Panc1 (cell line): ENCODE measurements around the gene IL17C. TPM values are rescaled to one million over a fixed set of nuclear protein-coding genes. Genes with fewer than 3 reads are reported as not detected.
A peak's percentile ranks its signal among the peaks of the same experiment; 100 is the strongest.

Experiments
- ATAC-seq: fragments of 200-7000 bp; cut with Tn5 transposase; 2 replicates; pipeline ENCODE4 v1.9.1; 2020; ENCODE audit warnings: mild to moderate bottlenecking, moderate library complexity
- BruUV-seq: library from RNA; stranded (reverse); fragments of 400-500 nt; replicated peaks from 2 replicates; lab custom pipeline; 2021; lab: Mats Ljungman, UMichigan
- CTCF ChIA-PET: fragments of 300-600 bp; sonication (Branson Sonifier 250); formaldehyde crosslinking; loops from one replicate; lab custom pipeline; 2022; ENCODE audit warnings: antibody characterized with exemption; lab: Charles Lee
- POLR2A ChIA-PET: fragments of 300-600 bp; sonication (Branson Sonifier 250); formaldehyde crosslinking; loops from one replicate; lab custom pipeline; 2022; ENCODE audit warnings: antibody characterized with exemption; lab: Charles Lee
- DNase-seq: peaks from one replicate; pipeline ENCODE4 v3.0.0-alpha.2; 2010; ENCODE audit warnings: low read depth, low spot score
- H3K27ac ChIP-seq: 2 replicates; pipeline ENCODE4 v1.5.1; 2011; ENCODE audit warnings: mild to moderate bottlenecking, low read length, inconsistent platforms
- H3K27me3 ChIP-seq: fragments of 200-500 bp; sonication (Bioruptor generic); 2 replicates; pipeline ENCODE4 v1.6.0; 2014; ENCODE audit warnings: low read length, inconsistent platforms; ENCODE audit not compliant: control insufficient read depth, insufficient read depth
- H3K36me3 ChIP-seq: fragments of 200-500 bp; sonication (Bioruptor generic); 2 replicates; pipeline ENCODE4 v1.5.1; 2014; ENCODE audit warnings: inconsistent platforms, mild to moderate bottlenecking, low read length, moderate library complexity; ENCODE audit not compliant: control insufficient read depth, insufficient read depth
- H3K4me1 ChIP-seq: 2 replicates; pipeline ENCODE4 v1.5.1; 2011; ENCODE audit warnings: inconsistent platforms, mild to moderate bottlenecking, low read length, moderate library complexity; ENCODE audit not compliant: control insufficient read depth, insufficient read depth
- H3K4me3 ChIP-seq, 2 experiments: 2 replicates each; pipeline ENCODE4 v1.5.1; 2011 to 2012; ENCODE audit warnings: low read depth in 2 of 2, low read length in 2 of 2, mild to moderate bottlenecking in 2 of 2, inconsistent platforms in 1 of 2, moderate library complexity in 1 of 2
- H3K9me3 ChIP-seq: fragments of 200-500 bp; sonication (Bioruptor generic); 2 replicates; pipeline ENCODE4 v1.5.1; 2014; ENCODE audit warnings: low read depth, mild to moderate bottlenecking, inconsistent platforms, low read length, moderate library complexity; ENCODE audit not compliant: control insufficient read depth, insufficient read depth
- CTCF ChIP-seq: fragments of 450-650 bp; IDR thresholded peaks from 2 replicates; pipeline ENCODE4 v1.5.1; 2017; ENCODE audit warnings: mild to moderate bottlenecking
- POLR2AphosphoS5 ChIP-seq: IDR thresholded peaks from 2 replicates; pipeline ENCODE4 v1.6.1; 2012; ENCODE audit warnings: mild to moderate bottlenecking, low read depth, low read length, moderate library complexity
- REST ChIP-seq, 2 experiments: IDR thresholded peaks; 2 replicates each; pipeline ENCODE4 v1.6.1; 2011 to 2012; ENCODE audit warnings: low read depth in 2 of 2, control low read depth in 1 of 2, low read length in 1 of 2, mild to moderate bottlenecking in 1 of 2, moderate library complexity in 1 of 2; ENCODE audit not compliant: insufficient read depth in 1 of 2
- SIN3A ChIP-seq: IDR thresholded peaks from 2 replicates; pipeline ENCODE4 v1.6.1; 2012; ENCODE audit warnings: low read depth, mild to moderate bottlenecking, low read length, moderate library complexity, borderline replicate concordance; ENCODE audit not compliant: insufficient read depth
- TCF7L2 ChIP-seq: IDR thresholded peaks from 2 replicates; pipeline ENCODE4 v1.6.1; 2011; ENCODE audit warnings: mild to moderate bottlenecking, low read depth, low read length, inconsistent platforms
- in situ Hi-C: cut with HindIII; loops from 2 replicates; pipeline ENCODE4 v1.10.0; 2016; ENCODE audit warnings: low sequenced_read_pairs, low pct_unique_long_range_greater_than_20kb
- intact Hi-C: fragments of 100-400 bp; cut with micrococcal nuclease; formaldehyde crosslinking; loops from one replicate; pipeline ENCODE4 v1.10.0; 2022; ENCODE audit not compliant: unreplicated experiment
- total RNA-seq: library from RNA; stranded (reverse); gene quantifications from one replicate; pipeline ENCODE4 v1.2.1, GENCODE V29; 2021; ENCODE audit not compliant: unreplicated experiment

IL17C gene
- total RNA-seq, 1 experiment from 2014 or later: not detected

- H3K4me3 ChIP-seq: peak overlapping the region in 1 of 2 experiments; percentile 23; a peak in 1 of 4 replicates
- H3K27me3 ChIP-seq: no peaks in the 10 kb centered on the region
- no TSS peak for BruUV-seq
- ChIA-PET CTCF (no interaction called here), POLR2A (no interaction called here)
- DNase-seq (no peak), ATAC-seq (no peak)
- H3K36me3 ChIP-seq: no peaks in the 10 kb centered on the region; the same call in 1 of the 2 replicates
- H3K27ac ChIP-seq: no peak overlapping the region
- H3K4me1 ChIP-seq: peaks cover 5% of the 10 kb centered on the region; the same call in 1 of the 2 replicates
- no peak for TF ChIP-seq CTCF
- no peak for TF ChIP-seq REST (IDR thresholded peaks at IDR 0.05; ENCODE audit: insufficient read depth in 1 of 2, low read depth in 2 of 2, low read length in 1 of 2)
- no peak for TF ChIP-seq SIN3A
- no peak for TF ChIP-seq TCF7L2
- TF ChIP-seq POLR2AphosphoS5: no peak
- in situ Hi-C loops: no loop called here
- H3K9me3 ChIP-seq: no peaks in the 10 kb centered on the region
- intact Hi-C loops: no loop called here
These were observed 23.1 kb downstream of the IL17C start for GRCh38 chr16:88661468-88661867.

GRCh38 chr16:88662222-88662842, 24.0 kb downstream of the IL17C start:
- BruUV-seq: TSS peak; percentile 78
- ChIA-PET CTCF (no interaction called here), POLR2A (no interaction called here)
- ATAC-seq (no peak), DNase-seq (no peak)
- peak overlapping the region; percentile 69 for H3K27ac ChIP-seq
- in situ Hi-C loops (no loop called here), intact Hi-C loops (no loop called here)
- H3K36me3 ChIP-seq: no peaks in the 10 kb centered on the region; the same call in 1 of the 2 replicates
- TF ChIP-seq CTCF (no peak), POLR2AphosphoS5 (no peak), TCF7L2 (no peak), SIN3A (no peak), REST (IDR thresholded peaks at IDR 0.05; ENCODE audit: insufficient read depth in 1 of 2, low read depth in 2 of 2, low read length in 1 of 2) (no peak)
- no peaks in the 10 kb centered on the region for H3K9me3 ChIP-seq
- H3K27me3 ChIP-seq: no peaks in the 10 kb centered on the region
- H3K4me3 ChIP-seq: peak overlapping the region; percentile 71 to 85
- H3K4me1 ChIP-seq: peaks cover 5% of the 10 kb centered on the region; the same call in 1 of the 2 replicates
